Esophagus squamous epithelium (tissue), 5 donors: ENCODE data around the gene CSNK1A1. TPM values are rescaled to one million over a fixed set of nuclear protein-coding genes. Genes with fewer than 3 reads are reported as not detected.

Experiments used
- DNase-seq: peaks from one replicate; lab custom pipeline; 2025; lab: John Stamatoyannopoulos, UW
- H3K27ac ChIP-seq, 4 donors: fragments of 200-600 bp; sonication (generic); one replicate each; pipeline ENCODE4 v1.5.1; 2016 to 2019; ENCODE audit warnings: mild to moderate bottlenecking in 1 of 4
- H3K27me3 ChIP-seq, 4 donors: fragments of 200-600 bp; sonication (generic); 1 replicate in 3 of 4; 2 replicates in 1 of 4; pipeline versions ENCODE4 v1.5.1 to v1.6.0; 2017 to 2021; ENCODE audit warnings: antibody characterized with exemption in 1 of 4
- H3K36me3 ChIP-seq, 3 donors: fragments of 200-600 bp; sonication (generic); one replicate each; pipeline ENCODE4 v1.5.1; 2016 to 2019
- H3K4me1 ChIP-seq, 3 donors: fragments of 200-600 bp; sonication (generic); one replicate each; pipeline ENCODE4 v1.5.1; 2017 to 2019
- H3K4me3 ChIP-seq, 4 donors: fragments of 200-600 bp; sonication (generic); 1 replicate in 3 of 4; 2 replicates in 1 of 4; pipeline ENCODE4 v1.5.1; 2016 to 2019; ENCODE audit warnings: mild to moderate bottlenecking in 2 of 4, moderate library complexity in 1 of 4
- H3K9me3 ChIP-seq, 3 donors: fragments of 200-600 bp; sonication (generic); one replicate each; pipeline ENCODE4 v1.5.1; 2016 to 2019
- CTCF ChIP-seq, 6 experiments: fragments of 450-650 bp in 4 of 6; fragments of 200-600 bp in 2 of 6; sonication (generic) in 2 of 6; IDR thresholded peaks; one replicate each; pipeline ENCODE4 v1.5.1; 2016 to 2019; ENCODE audit warnings: antibody characterized with exemption in 6 of 6, mild to moderate bottlenecking in 4 of 6, moderate library complexity in 4 of 6
- POLR2A ChIP-seq, 4 donors: fragments of 450-650 bp; IDR thresholded peaks; one replicate each; pipeline ENCODE4 v1.6.1; 2017; ENCODE audit warnings: antibody characterized with exemption in 4 of 4, mild to moderate bottlenecking in 4 of 4, moderate library complexity in 3 of 4
- WGBS, 2 donors: methylation state at CpG; one replicate each; pipeline ENCODE4 v1.1.5; 2018; 5-methylcytosine and 5-hydroxymethylcytosine counted together
- intact Hi-C: fragments of 100-400 bp; cut with DNase I; formaldehyde crosslinking; loops from one replicate; pipeline ENCODE4 v1.15.0; 2022
- total RNA-seq, 4 donors: library from RNA; depleted of rRNA; stranded (reverse); fragments of >200 nt; gene quantifications; one replicate each; pipeline ENCODE4 v1.1.0, GENCODE V29; 2016
- donor health status: DM: yes; HTN: yes; CAD: no.

Gene CSNK1A1
- total RNA-seq, 4 donors from 2014 or later: 223 to 388 (median 301) TPM

DNA sequence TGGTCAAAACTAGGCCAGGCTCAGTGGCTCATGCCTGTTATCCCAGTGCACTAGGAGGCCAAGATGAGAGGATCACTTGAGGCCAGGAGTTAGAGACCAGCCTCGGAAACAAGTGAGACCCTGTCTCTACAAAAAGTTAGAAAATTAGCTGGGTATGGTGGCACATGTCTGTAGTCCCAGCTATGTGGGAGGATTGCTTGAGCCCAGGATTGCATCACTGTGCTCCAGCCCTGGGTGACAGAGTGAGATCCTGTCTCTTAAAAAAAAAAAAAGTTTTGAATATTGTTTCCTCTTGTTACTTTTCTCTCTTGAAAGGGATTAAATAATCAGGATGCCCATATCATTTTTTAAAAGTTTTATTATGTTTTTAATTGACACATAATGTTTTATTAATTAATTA, 37.7 kb upstream of the CSNK1A1 start:
- WGBS, 2 donors: 94 to 100% methylated on average over 1 of the region's 1 CpG
- Histone ChIP-seq H3K36me3 (peaks cover 0 to 12% (median 0%) of the 10 kb centered on the region in 3 donors), H3K9me3 (no peaks in the 10 kb centered on the region), H3K4me3 (no peak overlapping the region), H3K27me3 (no peaks in the 10 kb centered on the region), H3K4me1 (peaks cover 3 to 46% (median 24%) of the 10 kb centered on the region in 3 donors), H3K27ac (peak overlapping the region in 2 of 4 donors; percentile 23 to 62)
- TF ChIP-seq CTCF (IDR thresholded peaks at IDR 0.05) (no peak), POLR2A (IDR thresholded peaks at IDR 0.05) (no peak)
- no peak for DNase-seq
- intact Hi-C loops: no loop called here

DNA sequence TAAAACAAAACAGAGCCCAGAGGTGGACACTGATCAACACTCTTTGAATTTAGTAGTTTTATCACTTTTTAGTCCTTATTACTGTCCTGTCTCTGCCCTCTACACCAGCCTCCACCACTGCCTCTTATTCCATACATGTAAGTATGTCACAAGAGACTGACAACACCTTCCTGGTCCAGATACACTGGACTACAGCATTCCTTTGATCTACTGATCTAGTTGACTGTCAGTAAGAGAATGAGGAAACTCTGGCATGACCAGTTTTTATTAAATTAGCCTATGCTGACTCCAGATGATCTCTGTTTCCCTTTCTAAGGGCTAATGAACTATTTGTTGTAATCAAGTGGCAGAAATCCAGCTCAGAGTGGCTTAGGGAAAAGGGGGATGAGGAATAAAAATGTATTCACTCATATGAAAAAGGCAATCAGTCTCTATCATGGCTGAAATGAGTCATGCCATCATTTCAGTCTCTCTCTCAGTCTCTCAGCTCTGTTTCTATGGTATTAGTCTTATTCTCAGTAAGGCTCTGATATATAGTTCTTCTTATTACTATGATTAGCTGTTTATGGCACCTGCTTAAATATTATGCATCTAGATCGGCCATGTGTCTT, 35.6 kb upstream of the CSNK1A1 start:
- H3K9me3 ChIP-seq: no peaks in the 10 kb centered on the region
- peaks cover 16 to 65% (median 39%) of the 10 kb centered on the region in 3 donors for H3K4me1 ChIP-seq
- H3K4me3 ChIP-seq: no peak overlapping the region
- no peaks in the 10 kb centered on the region for H3K27me3 ChIP-seq
- no peak for DNase-seq
- intact Hi-C loops: no loop called here
- peak overlapping the region; percentile 62 to 91 (median 74) for H3K27ac ChIP-seq
- WGBS, 2 donors: 26 to 82% methylated on average over 1 of the region's 1 CpG
- H3K36me3 ChIP-seq: peaks cover 0 to 12% (median 0%) of the 10 kb centered on the region in 3 donors
- no peak for TF ChIP-seq POLR2A (IDR thresholded peaks at IDR 0.05)
- no peak for TF ChIP-seq CTCF (IDR thresholded peaks at IDR 0.05)

DNA sequence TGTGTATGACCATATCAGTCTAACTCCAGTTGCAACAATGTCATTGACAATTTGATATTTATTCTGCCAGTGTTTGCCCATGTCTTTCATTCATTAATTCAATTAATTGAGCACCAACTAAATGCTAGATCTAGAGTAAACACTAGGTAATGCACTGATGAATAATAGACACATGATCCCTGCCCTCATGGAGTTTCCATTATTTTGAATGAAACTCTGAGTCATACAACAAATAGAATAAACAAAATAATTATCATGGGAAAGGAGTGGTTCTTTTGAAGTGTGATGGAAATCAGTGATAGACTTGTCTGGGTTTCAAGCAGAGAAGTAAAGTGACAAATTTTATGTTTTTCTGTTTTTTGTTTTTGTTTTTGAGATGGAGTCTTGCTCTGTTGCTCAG, 34.7 kb upstream of the CSNK1A1 start:
- Histone ChIP-seq H3K27me3 (no peaks in the 10 kb centered on the region), H3K9me3 (no peaks in the 10 kb centered on the region), H3K4me1 (peaks cover 16 to 73% (median 39%) of the 10 kb centered on the region in 3 donors), H3K4me3 (no peak overlapping the region), H3K36me3 (peaks cover 0 to 7% (median 0%) of the 10 kb centered on the region in 3 donors), H3K27ac (peak overlapping the region; percentile 62 to 91 (median 74))
- intact Hi-C loops: no loop called here
- TF ChIP-seq CTCF (IDR thresholded peaks at IDR 0.05): no peak
- TF ChIP-seq POLR2A (IDR thresholded peaks at IDR 0.05): no peak
- DNase-seq: no peak

DNA sequence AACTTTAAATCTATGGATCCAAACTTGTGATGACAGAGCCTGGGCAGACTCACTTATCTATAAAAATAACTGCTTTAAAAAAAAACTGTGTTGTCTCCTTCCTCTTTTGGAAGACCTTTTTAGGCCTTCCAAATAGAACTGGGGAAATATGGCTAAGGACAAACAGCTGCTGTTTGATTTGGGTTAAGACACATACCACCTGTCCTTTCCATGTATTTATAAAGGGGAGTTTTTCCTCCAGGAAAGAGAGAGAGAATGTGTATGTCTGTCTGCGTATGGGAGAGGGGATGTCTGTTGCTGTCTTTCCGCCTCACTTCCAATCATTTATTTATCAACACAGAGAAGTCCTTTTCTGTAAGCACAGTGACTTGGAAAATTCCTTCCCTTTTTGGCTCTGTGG, 32.9 kb upstream of the CSNK1A1 start:
- no peaks in the 10 kb centered on the region for H3K27me3 ChIP-seq
- no peaks in the 10 kb centered on the region for H3K36me3 ChIP-seq
- TF ChIP-seq CTCF (IDR thresholded peaks at IDR 0.05): no peak
- no peak for TF ChIP-seq POLR2A (IDR thresholded peaks at IDR 0.05)
- WGBS, 2 donors: 80 to 94% methylated on average over 2 of the region's 2 CpGs
- no peaks in the 10 kb centered on the region for H3K9me3 ChIP-seq
- H3K4me1 ChIP-seq: peaks cover 16 to 79% (median 45%) of the 10 kb centered on the region in 3 donors
- H3K4me3 ChIP-seq: peak overlapping the region in 1 of 4 donors; percentile 33
- no peak for DNase-seq
- H3K27ac ChIP-seq: peak overlapping the region; percentile 56 to 94 (median 92)
- intact Hi-C loops: no loop called here

DNA sequence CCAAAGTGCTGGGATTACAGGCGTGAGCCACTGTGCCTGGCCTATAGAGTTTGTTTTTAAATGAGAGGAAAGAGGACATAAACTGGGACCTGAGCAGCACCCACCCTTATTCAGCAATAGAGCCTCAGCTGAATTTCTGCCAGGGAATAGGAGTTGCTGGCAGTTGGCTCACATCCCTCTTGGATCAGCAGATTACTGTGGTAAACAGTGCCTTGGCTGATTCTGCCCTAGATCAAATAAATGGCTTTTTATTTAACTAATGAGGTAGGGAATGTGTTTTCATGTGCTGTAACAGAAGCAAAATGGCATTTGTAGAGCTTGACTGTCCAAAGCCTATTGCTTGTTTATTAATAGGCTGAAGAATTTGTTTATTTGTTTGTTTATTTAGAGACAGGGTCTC, 32.2 kb upstream of the CSNK1A1 start:
- DNase-seq: no peak
- Histone ChIP-seq H3K27ac (peak overlapping the region; percentile 84 to 94 (median 92)), H3K27me3 (no peaks in the 10 kb centered on the region), H3K4me3 (peak overlapping the region in 1 of 4 donors; percentile 33), H3K9me3 (no peaks in the 10 kb centered on the region), H3K4me1 (peaks cover 16 to 74% (median 45%) of the 10 kb centered on the region in 3 donors), H3K36me3 (no peaks in the 10 kb centered on the region)
- intact Hi-C loops: no loop called here
- WGBS, 2 donors: no CpG with 5 or more reads among the region's 1 CpG
- TF ChIP-seq CTCF (IDR thresholded peaks at IDR 0.05) (no peak), POLR2A (IDR thresholded peaks at IDR 0.05) (no peak)
